Stomach (tissue), 4 donors: ENCODE measurements around the gene TMEM128.

ENCODE experiments used
- CTCF ChIP-seq, 7 experiments: fragments of 450-650 bp in 4 of 7; fragments of 200-600 bp in 3 of 7; sonication (generic) in 3 of 7; IDR thresholded peaks; one replicate each; pipeline ENCODE4 v1.5.1; 2016 to 2019; ENCODE audit warnings: antibody characterized with exemption in 7 of 7, control low read depth in 2 of 7, mild to moderate bottlenecking in 1 of 7
- POLR2A ChIP-seq, 4 donors: fragments of 450-650 bp; IDR thresholded peaks; one replicate each; pipeline ENCODE4 v1.6.1; 2016; ENCODE audit warnings: antibody characterized with exemption in 4 of 4, control low read depth in 2 of 4, mild to moderate bottlenecking in 1 of 4, moderate library complexity in 1 of 4

GRCh38 chr4:4225915-4226605 lies 22.0 kb downstream of the TMEM128 start:
- TF ChIP-seq CTCF (IDR thresholded peaks at IDR 0.05) (no peak), POLR2A (IDR thresholded peaks at IDR 0.05) (no peak)
